Stimulated activated naive CD8-positive, alpha-beta T cell treated with anti-CD3 and anti-CD28 coated beads, Interleukin-15, Interleukin-2, amounts not matched to agents 100 ng/mL and 50 ng/mL, for 24 hours (primary cell): ENCODE results near the gene HOATZ.

Experiments
- H3K27ac Mint-ChIP-seq: one replicate; pipeline ENCODE4 v1.8.0; 2021; ENCODE audit warnings: mild to moderate bottlenecking, mixed read lengths
- H3K27me3 Mint-ChIP-seq: one replicate; pipeline ENCODE4 v1.8.0; 2021; ENCODE audit warnings: mixed read lengths
- H3K36me3 Mint-ChIP-seq: one replicate; pipeline ENCODE4 v1.8.0; 2021; ENCODE audit warnings: low read depth, mixed read lengths
- H3K4me1 Mint-ChIP-seq: one replicate; pipeline ENCODE4 v1.8.0; 2021; ENCODE audit warnings: low read depth, mixed read lengths
- H3K4me3 Mint-ChIP-seq: one replicate; pipeline ENCODE4 v1.8.0; 2021; ENCODE audit warnings: mild to moderate bottlenecking, mixed read lengths
- H3K9me3 Mint-ChIP-seq: one replicate; pipeline ENCODE4 v1.8.0; 2021; ENCODE audit warnings: mixed read lengths

The HOATZ gene

GRCh38 chr11:111531136-111531535, 16.6 kb downstream of the HOATZ start:
- no peaks in the 10 kb centered on the region for H3K36me3 Mint-ChIP-seq
- peaks cover 15% of the 10 kb centered on the region for H3K27me3 Mint-ChIP-seq
- H3K9me3 Mint-ChIP-seq: no peaks in the 10 kb centered on the region
- peak overlapping the region; percentile 57 for H3K27ac Mint-ChIP-seq
- H3K4me3 Mint-ChIP-seq: peak overlapping the region; percentile 44
- peaks cover 68% of the 10 kb centered on the region for H3K4me1 Mint-ChIP-seq

DNA sequence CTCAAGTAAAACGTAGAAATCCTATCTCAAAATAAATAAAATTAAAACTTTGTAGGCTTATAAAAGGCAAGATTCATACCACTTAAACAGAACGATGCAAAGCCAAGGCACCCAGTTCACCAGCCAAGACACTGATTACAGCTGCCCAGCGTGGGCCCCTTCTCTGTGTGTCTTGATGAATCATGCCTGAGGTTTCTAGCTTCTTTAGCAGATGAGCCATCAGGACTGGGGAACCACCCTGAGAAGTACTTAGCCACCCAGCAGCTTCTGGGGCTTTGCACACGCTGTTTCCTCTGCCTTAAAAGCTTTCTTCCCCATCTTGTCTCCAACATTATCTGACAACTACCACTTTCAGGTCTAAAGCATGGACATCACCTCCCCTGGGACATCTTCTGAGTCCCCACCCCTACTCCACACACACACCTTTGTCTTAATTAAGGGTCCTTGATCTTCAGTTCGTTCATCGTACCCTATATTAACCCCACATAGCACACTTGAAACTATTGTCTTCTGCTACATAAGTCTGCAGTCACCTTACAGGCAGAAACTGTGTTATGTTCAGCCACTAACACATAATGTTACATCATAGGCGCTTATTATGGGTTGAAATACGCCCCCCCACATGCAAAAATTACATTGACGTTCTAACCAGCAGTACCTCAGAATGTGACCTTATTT, 17.2 kb downstream of the HOATZ start:
- Mint-ChIP-seq H3K36me3 (no peaks in the 10 kb centered on the region), H3K4me3 (peak overlapping the region; percentile 59)

DNA sequence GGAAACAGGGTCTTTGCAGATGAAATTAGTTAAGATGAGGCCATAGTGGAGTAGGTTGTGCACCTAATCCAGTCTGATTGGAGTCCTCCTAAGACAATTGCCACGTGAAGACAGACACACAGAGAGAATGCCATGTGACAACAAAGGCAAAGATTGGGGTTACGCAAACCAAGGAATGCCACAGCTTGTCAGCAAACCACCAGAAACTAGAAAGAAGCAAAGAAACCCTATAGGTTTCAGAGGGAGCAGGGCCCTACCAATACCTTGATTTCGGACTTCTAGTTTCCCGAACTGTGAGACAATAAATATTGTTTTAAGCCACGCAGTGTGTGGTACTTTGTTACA, 17.8 kb downstream of the HOATZ start:
- Mint-ChIP-seq H3K9me3 (no peaks in the 10 kb centered on the region), H3K27me3 (peaks cover 26% of the 10 kb centered on the region), H3K4me3 (peak overlapping the region; percentile 59), H3K36me3 (no peaks in the 10 kb centered on the region), H3K27ac (peak overlapping the region; percentile 90), H3K4me1 (peaks cover 67% of the 10 kb centered on the region)

More for the DNA sequence above, 17.2 kb downstream of the HOATZ start:
- Mint-ChIP-seq H3K4me1 (peaks cover 65% of the 10 kb centered on the region), H3K27me3 (peaks cover 21% of the 10 kb centered on the region), H3K9me3 (no peaks in the 10 kb centered on the region), H3K27ac (peak overlapping the region; percentile 90)

DNA sequence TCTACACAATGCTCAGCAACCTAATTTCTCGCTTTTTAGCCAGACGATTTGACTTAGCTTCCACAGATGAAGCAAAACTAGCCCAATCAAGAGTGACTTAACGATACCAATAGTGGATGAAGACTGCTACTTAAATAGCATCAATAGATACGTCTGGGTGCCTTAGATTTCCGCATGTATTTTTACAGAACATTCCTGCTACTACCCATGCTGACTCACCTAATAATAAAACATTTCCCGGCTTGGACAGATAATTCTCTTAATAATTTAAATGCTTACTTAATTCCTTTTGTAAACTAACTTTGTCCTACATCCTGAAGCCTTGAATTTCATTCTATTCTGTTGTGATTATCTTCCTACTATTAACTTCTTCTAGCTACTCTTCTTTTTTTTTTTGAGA, 20.7 kb downstream of the HOATZ start:
- H3K9me3 Mint-ChIP-seq: peaks cover 6% of the 10 kb centered on the region
- peaks cover 4% of the 10 kb centered on the region for H3K36me3 Mint-ChIP-seq
- H3K4me3 Mint-ChIP-seq: no peak overlapping the region
- H3K4me1 Mint-ChIP-seq: peaks cover 67% of the 10 kb centered on the region
- H3K27ac Mint-ChIP-seq: no peak overlapping the region
- H3K27me3 Mint-ChIP-seq: peaks cover 55% of the 10 kb centered on the region

DNA sequence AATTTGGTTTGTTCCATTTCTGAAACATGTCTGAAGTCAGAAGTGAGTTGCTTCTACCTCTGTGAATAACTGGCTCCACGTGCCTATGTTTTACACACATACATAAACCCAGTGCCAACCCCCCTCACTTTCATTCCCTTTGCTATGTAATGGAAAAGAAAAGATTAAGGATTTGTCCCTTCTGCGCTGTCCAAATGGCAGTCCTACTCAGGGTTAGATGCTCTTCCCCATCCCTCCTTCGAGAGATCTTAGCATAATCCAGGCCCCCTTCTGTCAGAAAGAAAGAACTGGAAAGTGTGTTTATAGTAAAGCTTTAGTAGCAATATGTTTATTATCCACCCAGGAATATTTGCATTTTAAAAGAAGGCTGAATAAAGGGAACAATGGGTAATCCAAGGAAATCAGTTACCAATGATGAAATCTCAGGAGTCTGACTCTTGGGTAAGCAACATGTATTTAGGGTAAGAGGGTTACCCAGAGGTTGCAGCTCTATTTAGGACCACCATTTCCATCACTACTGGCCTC, 22.8 kb downstream of the HOATZ start:
- Mint-ChIP-seq H3K4me3 (no peak overlapping the region), H3K27me3 (peaks cover 65% of the 10 kb centered on the region), H3K9me3 (peaks cover 6% of the 10 kb centered on the region), H3K36me3 (peaks cover 4% of the 10 kb centered on the region), H3K4me1 (peaks cover 69% of the 10 kb centered on the region), H3K27ac (peak overlapping the region; percentile 33)

DNA sequence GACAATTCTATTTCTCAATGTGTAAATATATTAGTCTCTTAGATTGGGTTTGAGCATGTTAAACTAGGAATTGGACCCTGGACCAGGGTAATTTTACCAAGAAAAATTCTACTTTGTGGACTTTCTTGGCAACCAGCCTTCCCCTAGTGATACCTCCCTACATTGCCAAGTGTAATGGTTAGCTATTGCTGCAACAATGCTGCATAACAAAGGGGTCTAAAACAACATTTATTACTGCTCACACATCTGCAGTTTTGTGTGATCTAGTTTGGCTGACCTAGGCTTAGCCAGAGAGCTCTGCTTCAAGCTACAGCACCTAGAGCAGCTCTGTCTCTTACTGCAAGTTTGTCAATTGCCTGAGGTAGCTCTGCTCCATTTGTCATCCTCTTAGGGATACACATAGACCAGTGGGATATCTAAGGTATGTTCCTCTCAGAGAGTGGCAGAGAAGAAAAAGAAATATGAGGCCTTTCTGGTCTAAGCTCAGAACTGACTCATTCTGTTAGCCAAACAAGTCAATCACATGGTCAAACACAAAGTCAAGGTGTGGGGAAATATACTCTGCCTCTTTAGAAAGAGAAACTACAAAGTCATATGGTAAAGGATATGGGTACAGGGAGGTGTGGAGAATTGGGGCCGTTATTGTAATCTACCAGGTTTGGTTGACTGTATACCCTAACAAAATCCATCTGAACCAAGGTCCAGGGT, 24.0 kb downstream of the HOATZ start:
- Mint-ChIP-seq H3K36me3 (peaks cover 6% of the 10 kb centered on the region), H3K9me3 (peaks cover 6% of the 10 kb centered on the region), H3K4me3 (peak overlapping the region; percentile 81), H3K4me1 (peaks cover 73% of the 10 kb centered on the region), H3K27me3 (peaks cover 71% of the 10 kb centered on the region), H3K27ac (peak overlapping the region; percentile 85)

DNA sequence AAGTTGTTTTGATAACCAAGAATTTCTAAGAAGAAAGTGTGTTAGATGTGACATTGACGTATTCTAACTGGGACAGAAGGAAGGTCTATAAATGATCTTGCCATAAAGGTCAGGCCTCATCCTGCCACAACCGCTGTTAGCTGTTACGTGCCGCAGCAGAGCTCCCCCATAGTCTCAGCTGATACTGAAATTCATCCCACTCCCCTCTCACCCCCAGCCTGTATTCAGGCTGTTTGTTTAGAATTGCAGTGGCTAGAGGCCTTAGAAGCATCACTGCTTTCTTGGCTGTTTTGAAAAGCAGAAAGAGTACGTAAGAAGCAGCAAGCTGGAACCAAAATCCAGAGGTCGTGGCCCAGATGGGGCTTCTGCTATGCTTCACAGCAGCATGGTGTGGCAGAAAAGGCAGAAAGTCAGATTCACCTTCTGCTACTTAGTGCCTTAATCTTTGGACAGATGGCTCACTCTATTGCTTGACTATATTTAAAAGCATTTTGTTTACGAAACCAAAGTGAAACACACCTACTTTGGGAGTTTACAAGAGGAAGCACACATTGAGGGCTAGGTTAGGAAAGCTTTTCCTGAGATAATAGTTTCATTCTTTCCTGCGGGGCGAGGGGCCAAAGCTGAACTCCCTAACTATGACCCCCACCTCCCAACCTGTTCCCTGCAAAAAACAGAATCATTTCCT, 25.0 kb downstream of the HOATZ start:
- peaks cover 74% of the 10 kb centered on the region for H3K4me1 Mint-ChIP-seq
- H3K4me3 Mint-ChIP-seq: peak overlapping the region; percentile 81
- peaks cover 66% of the 10 kb centered on the region for H3K27me3 Mint-ChIP-seq
- peak overlapping the region; percentile 85 for H3K27ac Mint-ChIP-seq
- H3K9me3 Mint-ChIP-seq: peaks cover 6% of the 10 kb centered on the region
- H3K36me3 Mint-ChIP-seq: peaks cover 15% of the 10 kb centered on the region

DNA sequence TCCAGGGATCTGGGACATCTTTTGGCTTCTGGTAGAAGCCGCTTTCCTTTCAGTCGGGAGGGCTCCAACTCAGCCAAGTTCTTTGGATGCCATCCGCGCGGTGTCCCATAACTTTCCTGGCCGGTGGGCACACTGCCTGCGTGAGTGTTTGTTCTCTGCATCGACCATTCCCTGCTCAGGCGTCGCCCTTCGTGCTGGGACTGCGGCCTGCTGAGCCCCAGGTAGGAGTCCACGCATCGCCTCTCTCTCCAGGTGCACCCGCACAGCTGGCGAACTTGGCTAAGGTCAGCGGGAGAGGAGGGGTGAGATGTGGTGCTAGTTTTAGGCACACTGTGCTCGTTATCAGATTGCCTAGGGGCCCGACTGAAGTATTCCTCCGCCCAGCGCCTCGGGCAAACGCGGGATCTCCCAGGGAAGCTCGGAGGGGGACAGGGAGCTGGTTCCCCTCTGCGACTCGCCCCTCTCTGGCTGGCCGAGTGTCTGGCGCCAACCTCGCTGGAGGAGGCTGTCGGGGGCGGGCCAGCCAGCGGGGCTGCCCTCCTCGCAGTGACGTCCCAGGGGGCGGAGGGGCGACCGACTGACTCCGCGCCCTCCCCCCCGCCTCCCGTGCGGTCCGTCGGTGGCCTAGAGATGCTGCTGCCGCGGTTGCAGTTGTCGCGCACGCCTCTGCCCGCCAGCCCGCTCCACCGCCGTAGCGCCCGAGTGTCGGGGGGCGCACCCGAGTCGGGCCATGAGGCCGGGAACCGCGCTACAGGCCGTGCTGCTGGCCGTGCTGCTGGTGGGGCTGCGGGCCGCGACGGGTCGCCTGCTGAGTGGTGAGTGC, 25.7 kb downstream of the HOATZ start, which contains the start of gene LAYN:
Gene LAYN (plus strand): TSS at position 607 of the 823 bp plus-strand sequence. CDS start 124 bp downstream, at position 731.
- Mint-ChIP-seq H3K9me3 (peaks cover 6% of the 10 kb centered on the region), H3K4me1 (peaks cover 66% of the 10 kb centered on the region), H3K4me3 (peak within 1 kb of the TSS; percentile 86), H3K27me3 (peaks cover 67% of the 10 kb centered on the region), H3K36me3 (peaks cover 21% of the 10 kb centered on the region), H3K27ac (peak within 1 kb of the TSS; percentile 85)

- Mint-ChIP-seq H3K27ac (no peak overlapping the region), H3K36me3 (peaks cover 24% of the 10 kb centered on the region), H3K4me3 (peak overlapping the region; percentile 86), H3K27me3 (peaks cover 69% of the 10 kb centered on the region), H3K9me3 (peaks cover 6% of the 10 kb centered on the region), H3K4me1 (peaks cover 66% of the 10 kb centered on the region)
Observed at GRCh38 chr11:111540937-111541253, 26.3 kb downstream of the HOATZ start.

DNA sequence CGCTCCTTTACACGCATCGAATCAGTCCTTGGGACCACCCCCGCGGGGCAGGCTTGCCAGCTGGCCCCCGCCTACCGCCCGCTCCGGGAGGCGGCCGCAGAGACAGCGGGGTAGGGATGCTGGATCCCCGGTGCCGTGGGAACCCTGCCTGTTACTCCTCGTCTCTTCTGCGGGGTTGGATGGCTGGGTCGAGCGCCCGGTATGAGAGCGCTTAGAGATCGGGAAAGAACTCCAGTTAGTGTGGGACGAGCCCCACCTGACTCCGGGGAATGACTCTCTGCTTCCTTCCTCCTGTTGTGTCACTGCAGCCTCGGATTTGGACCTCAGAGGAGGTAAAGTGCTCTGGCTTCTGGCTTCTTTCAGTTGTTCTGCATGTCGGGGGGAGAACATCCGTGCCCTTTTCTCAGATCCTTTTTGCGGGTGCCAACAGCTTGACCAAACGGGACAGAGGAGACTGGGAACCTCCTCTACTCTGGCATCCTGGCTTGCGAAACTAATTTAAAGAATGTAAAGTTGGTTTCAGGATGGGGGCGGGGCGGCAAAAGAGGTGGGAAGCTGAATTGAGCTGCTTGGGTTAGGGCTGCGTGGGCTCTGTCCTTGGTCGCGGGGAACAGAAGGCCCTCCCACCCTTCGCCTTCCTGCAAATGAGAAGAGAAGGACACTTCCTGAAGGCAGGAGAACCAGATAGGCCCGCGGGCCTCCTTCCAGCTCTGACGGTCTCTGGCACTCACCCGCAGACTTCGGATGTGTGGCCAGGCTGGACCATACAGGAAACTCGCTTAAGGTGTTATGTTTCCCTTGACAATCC, 26.9 kb downstream of the HOATZ start:
- Mint-ChIP-seq H3K36me3 (peaks cover 24% of the 10 kb centered on the region), H3K4me3 (peak overlapping the region; percentile 86), H3K4me1 (peaks cover 66% of the 10 kb centered on the region), H3K27ac (peak overlapping the region; percentile 78), H3K27me3 (peaks cover 64% of the 10 kb centered on the region), H3K9me3 (peaks cover 6% of the 10 kb centered on the region)

DNA sequence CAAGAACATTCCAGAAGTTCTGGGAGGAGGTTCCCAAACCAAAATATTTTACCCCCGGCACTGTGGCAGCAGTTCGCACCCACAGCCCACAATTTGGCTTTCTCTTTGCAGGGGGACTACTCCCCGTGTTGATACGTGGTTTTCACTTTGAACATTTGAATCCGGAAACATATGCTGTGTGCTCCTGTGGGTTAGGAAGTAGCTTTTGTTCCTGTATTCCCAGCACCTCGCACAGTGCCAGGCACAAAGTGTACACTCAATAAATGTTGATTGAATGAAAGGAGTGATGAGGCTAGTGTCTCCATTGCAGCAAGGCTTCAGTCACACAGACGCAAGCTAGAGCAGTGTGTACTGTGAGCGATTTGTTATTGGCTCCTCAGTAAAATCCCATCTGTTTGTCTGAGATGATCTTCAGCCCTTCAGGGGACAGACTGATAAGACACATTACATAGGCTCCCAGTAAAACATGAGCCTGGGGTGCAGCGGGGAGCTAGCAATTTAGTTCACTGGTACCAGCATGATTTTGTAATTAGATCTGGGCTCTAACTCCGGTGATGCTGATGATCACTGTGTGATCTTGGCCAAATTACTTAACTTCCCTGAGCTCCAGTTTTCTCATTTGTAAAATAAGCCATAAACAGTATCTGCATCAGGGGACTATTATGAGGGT, 28.2 kb downstream of the HOATZ start:
- peaks cover 31% of the 10 kb centered on the region for H3K36me3 Mint-ChIP-seq
- peak overlapping the region; percentile 86 for H3K4me3 Mint-ChIP-seq
- peaks cover 53% of the 10 kb centered on the region for H3K27me3 Mint-ChIP-seq

GRCh38 chr11:111548525-111548924, 33.9 kb downstream of the HOATZ start:
- Mint-ChIP-seq H3K4me3 (no peak overlapping the region), H3K27ac (no peak overlapping the region), H3K27me3 (peaks cover 13% of the 10 kb centered on the region), H3K4me1 (peaks cover 1% of the 10 kb centered on the region), H3K36me3 (peaks cover 39% of the 10 kb centered on the region), H3K9me3 (no peaks in the 10 kb centered on the region)

More for the DNA sequence above, 28.2 kb downstream of the HOATZ start:
- peaks cover 6% of the 10 kb centered on the region for H3K9me3 Mint-ChIP-seq
- H3K4me1 Mint-ChIP-seq: peaks cover 53% of the 10 kb centered on the region
- no peak overlapping the region for H3K27ac Mint-ChIP-seq

GRCh38 chr11:111549196-111549868, 34.8 kb downstream of the HOATZ start:
- H3K27me3 Mint-ChIP-seq: peaks cover 7% of the 10 kb centered on the region

More at GRCh38 chr11:111549196-111549868, 34.8 kb downstream of the HOATZ start:
- peaks cover 35% of the 10 kb centered on the region for H3K36me3 Mint-ChIP-seq
- H3K4me3 Mint-ChIP-seq: no peak overlapping the region
- no peaks in the 10 kb centered on the region for H3K4me1 Mint-ChIP-seq
- H3K27ac Mint-ChIP-seq: no peak overlapping the region
- H3K9me3 Mint-ChIP-seq: no peaks in the 10 kb centered on the region
